H1 (cell line): ENCODE measurements around the gene ASTN2. TPM values are rescaled to one million over a fixed set of nuclear protein-coding genes. Genes with fewer than 3 reads are reported as not detected.

Experiments
- CTCF ChIA-PET: fragments of 300-600 bp; sonication (Branson Sonifier 250); formaldehyde crosslinking; loops from one replicate; lab custom pipeline; 2021; ENCODE audit not compliant: partially characterized antibody; lab: Charles Lee
- POLR2A ChIA-PET: fragments of 300-600 bp; sonication (Branson Sonifier 250); formaldehyde crosslinking; loops from one replicate; lab custom pipeline; 2021; ENCODE audit warnings: inconsistent platforms; ENCODE audit not compliant: partially characterized antibody; lab: Charles Lee
- DNase-seq, 2 experiments: peaks; one replicate each; pipeline versions ENCODE4 v3.0.0 to v3.0.0-alpha.2; 2010 to 2022; ENCODE audit warnings: low spot score in 2 of 2, low read depth in 1 of 2, mixed read lengths in 1 of 2
- FAIRE-seq: peaks from 2 replicates; lab custom pipeline; 2011; peaks lifted over from hg19 to GRCh38; lab: Jason Lieb, UNC
- H2AFZ ChIP-seq: 2 replicates; pipeline ENCODE4 v1.8.1; 2012; ENCODE audit warnings: low read length, inconsistent platforms
- H2AK5ac ChIP-seq: 2 replicates; pipeline ENCODE4 v1.6.1; 2013; ENCODE audit warnings: low read depth, low read length
- H2BK120ac ChIP-seq: replicated peaks from 2 replicates; pipeline ENCODE3; 2013; ENCODE audit warnings: low read depth, low read length, inconsistent platforms
- H2BK12ac ChIP-seq: 2 replicates; pipeline ENCODE4 v1.6.1; 2013; ENCODE audit warnings: low read depth, low read length
- H2BK15ac ChIP-seq: 2 replicates; pipeline ENCODE4 v1.6.1; 2013; ENCODE audit warnings: low read length
- H2BK20ac ChIP-seq: 2 replicates; pipeline ENCODE4 v1.6.1; 2013; ENCODE audit warnings: low read length
- H2BK5ac ChIP-seq: 2 replicates; pipeline ENCODE4 v1.6.1; 2013; ENCODE audit warnings: low read depth, low read length
- H3K14ac ChIP-seq: 2 replicates; pipeline ENCODE4 v1.6.1; 2013; ENCODE audit warnings: inconsistent platforms; ENCODE audit not compliant: insufficient read length
- H3K18ac ChIP-seq: 2 replicates; pipeline ENCODE4 v1.6.1; 2013; ENCODE audit warnings: low read length; ENCODE audit errors: extremely low read depth
- H3K23ac ChIP-seq: 2 replicates; pipeline ENCODE4 v1.6.1; 2013; ENCODE audit warnings: inconsistent platforms; ENCODE audit not compliant: insufficient read length
- H3K23me2 ChIP-seq: 2 replicates; pipeline ENCODE4 v1.6.1; 2013; ENCODE audit warnings: low read depth, low read length
- H3K27ac ChIP-seq: 2 replicates; pipeline ENCODE4 v1.6.1; 2011; ENCODE audit warnings: low read depth, low read length, inconsistent platforms
- H3K27me3 ChIP-seq, 4 experiments: replicated peaks in 1 of 4; 1 replicate in 1 of 4; 2 replicates in 3 of 4; pipeline versions ENCODE4 v1.6.1 to v1.8.1; 2011 to 2013; ENCODE audit warnings: low read length in 3 of 4, mild to moderate bottlenecking in 3 of 4, inconsistent platforms in 2 of 4, mixed read lengths in 2 of 4, moderate library complexity in 1 of 4; ENCODE audit not compliant: control insufficient read depth in 3 of 4, insufficient read depth in 3 of 4; ENCODE audit errors: extremely low read depth in 1 of 4
- H3K36me3 ChIP-seq, 4 experiments: 2 replicates each; pipeline versions ENCODE4 v1.6.1 to v1.8.1; 2011 to 2013; ENCODE audit warnings: mild to moderate bottlenecking in 4 of 4, low read length in 3 of 4, moderate library complexity in 2 of 4, control low read depth in 1 of 4, inconsistent platforms in 1 of 4; ENCODE audit not compliant: insufficient read depth in 4 of 4, control insufficient read depth in 2 of 4
- H3K4ac ChIP-seq: replicated peaks from 2 replicates; pipeline ENCODE3; 2013; ENCODE audit warnings: low read length, low read depth, mixed read lengths, inconsistent platforms; ENCODE audit not compliant: insufficient read length
- H3K4me1 ChIP-seq, 4 experiments: replicated peaks in 1 of 4; 1 replicate in 1 of 4; 2 replicates in 3 of 4; pipeline versions ENCODE4 v1.6.1 to v1.8.1; 2011 to 2013; ENCODE audit warnings: low read length in 3 of 4, inconsistent platforms in 2 of 4, mixed read lengths in 1 of 4; ENCODE audit not compliant: insufficient read depth in 4 of 4, control insufficient read depth in 3 of 4
- H3K4me2 ChIP-seq, 2 experiments: 2 replicates each; pipeline versions ENCODE4 v1.6.1 to v1.8.1; 2011 to 2013; ENCODE audit warnings: low read depth in 2 of 2, low read length in 2 of 2, control low read depth in 1 of 2, inconsistent platforms in 1 of 2, mild to moderate bottlenecking in 1 of 2; ENCODE audit not compliant: insufficient read depth in 1 of 2
- H3K4me3 ChIP-seq, 4 experiments: fragments of 200-600, 300-600 bp in 1 of 4; sonication (generic), shearing (Covaris generic), sonication (Bioruptor Twin) in 1 of 4; 2 replicates each; pipeline versions ENCODE4 v1.5.1 to v1.8.1; 2011 to 2016; ENCODE audit warnings: low read length in 4 of 4, low read depth in 3 of 4, control low read depth in 2 of 4, inconsistent platforms in 2 of 4, mild to moderate bottlenecking in 2 of 4, mixed read lengths in 1 of 4, moderate library complexity in 1 of 4; ENCODE audit not compliant: insufficient read depth in 2 of 4; ENCODE audit errors: extremely low read depth in 1 of 4
- H3K56ac ChIP-seq: replicated peaks from 2 replicates; pipeline ENCODE3; 2013; ENCODE audit warnings: low read depth, mild to moderate bottlenecking, mixed read lengths, low read length, inconsistent platforms; ENCODE audit not compliant: insufficient read length
- H3K79me1 ChIP-seq: 2 replicates; pipeline ENCODE4 v1.6.1; 2013; ENCODE audit warnings: low read depth, low read length, control low read depth
- H3K79me2 ChIP-seq, 2 experiments: 2 replicates each; pipeline versions ENCODE4 v1.6.1 to v1.8.1; 2012 to 2013; ENCODE audit warnings: low read length in 2 of 2, mild to moderate bottlenecking in 2 of 2, inconsistent platforms in 1 of 2; ENCODE audit not compliant: insufficient read depth in 2 of 2, control insufficient read depth in 1 of 2
- H3K9ac ChIP-seq, 4 experiments: replicated peaks in 1 of 4; 1 replicate in 1 of 4; 2 replicates in 3 of 4; pipeline versions ENCODE4 v1.6.1 to v1.8.1; 2011 to 2013; ENCODE audit warnings: low read depth in 3 of 4, low read length in 3 of 4, control low read depth in 2 of 4, mild to moderate bottlenecking in 2 of 4, moderate library complexity in 2 of 4, inconsistent platforms in 1 of 4; ENCODE audit errors: extremely low read depth in 1 of 4
- H3K9me3 ChIP-seq, 2 experiments: 2 replicates each; pipeline versions ENCODE4 v1.6.1 to v1.8.1; 2012 to 2013; ENCODE audit warnings: mild to moderate bottlenecking in 2 of 2, moderate library complexity in 2 of 2, control low read depth in 1 of 2, inconsistent platforms in 1 of 2, low read depth in 1 of 2, low read length in 1 of 2, mixed read lengths in 1 of 2; ENCODE audit not compliant: insufficient read depth in 2 of 2
- H4K20me1 ChIP-seq, 2 experiments: replicated peaks in 1 of 2; 2 replicates each; pipeline versions ENCODE3 to v1.8.1; 2011 to 2013; ENCODE audit warnings: inconsistent platforms in 2 of 2, low read length in 2 of 2, mild to moderate bottlenecking in 1 of 2; ENCODE audit not compliant: insufficient read depth in 2 of 2, control insufficient read depth in 1 of 2
- H4K5ac ChIP-seq: 2 replicates; pipeline ENCODE4 v1.6.1; 2013; ENCODE audit warnings: low read length, low read depth, mixed read lengths, inconsistent platforms; ENCODE audit not compliant: insufficient read length
- H4K8ac ChIP-seq: 2 replicates; pipeline ENCODE4 v1.8.0; 2013; ENCODE audit warnings: mild to moderate bottlenecking, moderate library complexity, low read length, inconsistent platforms; ENCODE audit not compliant: insufficient read depth; ENCODE audit errors: extremely low read depth
- H4K91ac ChIP-seq: replicated peaks from 2 replicates; pipeline ENCODE3; 2013; ENCODE audit warnings: low read length, mixed read lengths, inconsistent platforms; ENCODE audit not compliant: insufficient read length
- CBX8 ChIP-seq: fragments of 300-800, 300-1000 bp; sonication (generic); IDR thresholded peaks from 2 replicates; pipeline ENCODE4 v1.7.1; 2016; ENCODE audit warnings: low read depth, low read length, borderline replicate concordance
- EP300 ChIP-seq, 2 experiments: IDR thresholded peaks; 1 replicate in 1 of 2; 2 replicates in 1 of 2; pipeline ENCODE4 v1.6.1; 2011 to 2012; ENCODE audit warnings: low read depth in 2 of 2, low read length in 2 of 2, mild to moderate bottlenecking in 2 of 2, borderline replicate concordance in 1 of 2, inconsistent platforms in 1 of 2, moderate library complexity in 1 of 2
- SIRT6 ChIP-seq: IDR thresholded peaks from one replicate; pipeline ENCODE4 v1.7.1; 2012; ENCODE audit warnings: low read length, inconsistent platforms
- TBP ChIP-seq: IDR thresholded peaks from 2 replicates; pipeline ENCODE4 v1.6.1; 2011; ENCODE audit warnings: low read depth, low read length, improper control_type of control experiment
- YY1 ChIP-seq: IDR thresholded peaks from 2 replicates; pipeline ENCODE4 v1.6.1; 2011; ENCODE audit warnings: low read depth, mild to moderate bottlenecking, low read length
- ZNF274 ChIP-seq: IDR thresholded peaks from 2 replicates; pipeline ENCODE4 v1.7.0; 2012; ENCODE audit warnings: low read length, borderline replicate concordance; ENCODE audit errors: extremely low read depth
- WGBS, 2 experiments: shearing (Covaris generic) in 1 of 2; methylation state at CpG; one replicate each; pipeline versions ENCODE4 v1.1.6 to v1.1.7; 2013 to 2015; ENCODE audit warnings: low lambda C conversion rate in 2 of 2, mixed read lengths in 2 of 2, inconsistent platforms in 1 of 2, low coverage in 1 of 2, missing lambda C conversion rate in 1 of 2; ENCODE audit not compliant: insufficient replicate concordance in 2 of 2, insufficient coverage in 1 of 2, insufficient read length in 1 of 2; ENCODE audit errors: extremely low coverage in 1 of 2, missing lambda C conversion rate in 1 of 2; 5-methylcytosine and 5-hydroxymethylcytosine counted together
- polyA plus RNA-seq, 7 experiments: library from polyadenylated mRNA; depleted of rRNA in 3 of 7; stranded (reverse) in 5 of 7; unstranded in 2 of 7; fragments of >200 nt in 5 of 7; fragments of 200-250 nt in 2 of 7; gene quantifications; 1 replicate in 5 of 7; 2 replicates in 1 of 7; 4 replicates in 1 of 7; pipeline versions ENCODE4 v1.2.1 to v1.2.3, GENCODE V29; 2011 to 2013; ENCODE audit warnings: missing spikeins in 2 of 7, mixed read lengths in 2 of 7
- total RNA-seq: library from RNA; stranded (reverse); fragmentation: NEBNext Ultra II Directional; extraction: Animal tissue kit (Norgen Biotek cat#: 25700); gene quantifications from 2 replicates; pipeline ENCODE4 v1.2.1, GENCODE V29; 2021
- TF ChIP-seq, protein P1 (sequence below): IDR thresholded peaks from 2 replicates; pipeline ENCODE4 v1.6.1; 2012; ENCODE audit warnings: inconsistent platforms
- TF ChIP-seq, protein P2 (sequence below): IDR thresholded peaks from 2 replicates; pipeline ENCODE4 v1.6.1; 2011; ENCODE audit warnings: low read length, improper control_type of control experiment

The ASTN2 gene
- total and polyA plus RNA-seq, 2 of the 8 experiments (the other 6 are each of a cell fraction or from before 2014, with no cell fraction given) = 8.2 to 13.7 TPM

DNA sequence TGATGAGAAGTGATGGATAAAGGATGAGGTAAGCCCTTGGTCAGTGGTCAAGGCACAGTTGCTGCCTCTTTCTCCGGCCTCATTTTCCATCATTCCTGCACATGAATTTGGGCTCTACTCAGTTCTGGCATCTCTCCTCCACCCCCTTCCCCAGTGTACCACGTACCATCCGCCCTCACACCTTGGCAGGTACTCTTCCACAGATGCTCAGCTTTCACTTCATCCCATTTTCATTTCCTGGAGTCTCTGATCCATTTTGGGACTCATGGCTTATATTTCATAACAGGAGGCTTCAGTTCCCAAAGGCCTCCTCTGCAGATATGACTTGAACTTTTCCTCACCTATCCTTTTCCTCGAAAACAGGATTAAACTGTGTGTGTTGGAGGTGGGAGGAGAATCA is 326.7 kb downstream of the ASTN2 start:
- Histone ChIP-seq H4K20me1 (no peaks in the 10 kb centered on the region), H3K4me1 (peaks cover 6 to 25% (median 20%) of the 10 kb centered on the region in 4 experiments), H3K4ac (no peak overlapping the region), H2BK120ac (no peak overlapping the region), H3K27me3 (no peaks in the 10 kb centered on the region), H2AFZ (no peak overlapping the region), H2BK15ac (no peak overlapping the region), H3K79me1 (no peaks in the 10 kb centered on the region), H3K4me2 (no peak overlapping the region), H3K36me3 (no peaks in the 10 kb centered on the region), H3K27ac (no peak overlapping the region), H2BK12ac (no peak overlapping the region), H3K79me2 (no peaks in the 10 kb centered on the region), H3K9me3 (no peaks in the 10 kb centered on the region), H4K5ac (no peak overlapping the region), H3K23ac (no peak overlapping the region), H3K9ac (no peak overlapping the region), H3K23me2 (no peaks in the 10 kb centered on the region), H2AK5ac (no peak overlapping the region), H4K91ac (no peak overlapping the region), H3K14ac (no peak overlapping the region), H2BK20ac (no peak overlapping the region), H4K8ac (no peak overlapping the region), H2BK5ac (no peak overlapping the region), H3K18ac (no peak overlapping the region), H3K4me3 (no peak overlapping the region), H3K56ac (no peak overlapping the region)
- CTCF ChIA-PET = interaction anchor here (0.7 to 1.3 kb wide), 4 partner anchors 14 to 228 kb away, joined by 3 read pairs; no protein-coding TSS in a partner anchor
- POLR2A ChIA-PET = no interaction called here
- 72% methylated on average over 4 of the region's 4 CpGs; no CpG with 5 or more reads in 1 of the 2 experiments for WGBS, 2 experiments
- TF ChIP-seq ZNF274 (no peak), YY1 (no peak), EP300 (IDR thresholded peaks at IDR 0.05; ENCODE audit: borderline replicate concordance in 1 of 2, low read depth in 2 of 2, low read length in 2 of 2) (no peak), TBP (no peak), SIRT6 (no peak), CBX8 (no peak)
- TF ChIP-seq, protein P1, sequence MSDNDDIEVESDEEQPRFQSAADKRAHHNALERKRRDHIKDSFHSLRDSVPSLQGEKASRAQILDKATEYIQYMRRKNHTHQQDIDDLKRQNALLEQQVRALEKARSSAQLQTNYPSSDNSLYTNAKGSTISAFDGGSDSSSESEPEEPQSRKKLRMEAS = no peak
- TF ChIP-seq, protein P2, sequence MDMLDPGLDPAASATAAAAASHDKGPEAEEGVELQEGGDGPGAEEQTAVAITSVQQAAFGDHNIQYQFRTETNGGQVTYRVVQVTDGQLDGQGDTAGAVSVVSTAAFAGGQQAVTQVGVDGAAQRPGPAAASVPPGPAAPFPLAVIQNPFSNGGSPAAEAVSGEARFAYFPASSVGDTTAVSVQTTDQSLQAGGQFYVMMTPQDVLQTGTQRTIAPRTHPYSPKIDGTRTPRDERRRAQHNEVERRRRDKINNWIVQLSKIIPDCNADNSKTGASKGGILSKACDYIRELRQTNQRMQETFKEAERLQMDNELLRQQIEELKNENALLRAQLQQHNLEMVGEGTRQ = no peak
- no peak for FAIRE-seq
- DNase-seq = no peak
